ENCODE data around the gene PITPNC1. TPM values are rescaled to one million over a fixed set of nuclear protein-coding genes. Genes with fewer than 3 reads are reported as not detected.
"Not testable (repeated sequence)": the region's sequence is repeated elsewhere in the genome, so short reads cannot be mapped to it uniquely, and the experiment has no call there.

Gene PITPNC1
- total RNA-seq, 6 donors from 2014 or later = 8.5 to 23.3 (median 13.7) TPM

GRCh38 chr17:67401598-67402504, 24.8 kb downstream of the PITPNC1 start:
- ATAC-seq (ENCODE audit: low FRiP score in 2 of 2) = peak in 1 of 2 donors; percentile 63
- no peak for DNase-seq

GRCh38 chr17:67403065-67403464, 26.0 kb downstream of the PITPNC1 start:
- TF ChIP-seq EP300 (IDR thresholded peaks at IDR 0.05) (no peak), CTCF (IDR thresholded peaks at IDR 0.05) (no peak), POLR2AphosphoS5 (IDR thresholded peaks at IDR 0.05) (no peak), POLR2A (IDR thresholded peaks at IDR 0.05) (no peak)
- Histone ChIP-seq H3K27me3 (no peaks in the 10 kb centered on the region), H3K36me3 (no peaks in the 10 kb centered on the region), H3K9me3 (no peaks in the 10 kb centered on the region), H3K4me1 (peaks cover 4 to 17% (median 8%) of the 10 kb centered on the region in 4 donors), H3K27ac (peak overlapping the region in 1 of 4 donors; percentile 19), H3K4me3 (no peak overlapping the region)
- no peak for DNase-seq
- ATAC-seq (ENCODE audit: low FRiP score in 2 of 2) = no peak
- 88 to 91% methylated on average over 2 of the region's 2 CpGs for WGBS, 2 donors

More at GRCh38 chr17:67401598-67402504, 24.8 kb downstream of the PITPNC1 start:
- Histone ChIP-seq H3K4me3 (no peak overlapping the region), H3K27ac (peak overlapping the region in 2 of 4 donors; percentile 53 to 54), H3K9me3 (no peaks in the 10 kb centered on the region), H3K36me3 (no peaks in the 10 kb centered on the region), H3K4me1 (peaks cover 4 to 14% (median 8%) of the 10 kb centered on the region in 4 donors), H3K27me3 (no peaks in the 10 kb centered on the region)
- WGBS, 2 donors = 70 to 83% methylated on average over 16 of the region's 16 CpGs
- peak in 1 of 4 donors; percentile 13 for TF ChIP-seq EP300 (IDR thresholded peaks at IDR 0.05)
- TF ChIP-seq CTCF (IDR thresholded peaks at IDR 0.05) = no peak
- TF ChIP-seq POLR2AphosphoS5 (IDR thresholded peaks at IDR 0.05) = peak in 1 of 2 donors; percentile 28

GRCh38 chr17:67403483-67403882, 26.4 kb downstream of the PITPNC1 start:
- TF ChIP-seq EP300 (IDR thresholded peaks at IDR 0.05) = no peak
- TF ChIP-seq CTCF (IDR thresholded peaks at IDR 0.05) = no peak
- DNase-seq (no peak), ATAC-seq (ENCODE audit: low FRiP score in 2 of 2) (no peak)
- H3K9me3 ChIP-seq = no peaks in the 10 kb centered on the region
- peaks cover 4 to 20% (median 8%) of the 10 kb centered on the region in 4 donors for H3K4me1 ChIP-seq
- H3K36me3 ChIP-seq = no peaks in the 10 kb centered on the region
- H3K4me3 ChIP-seq = no peak overlapping the region
- no peaks in the 10 kb centered on the region for H3K27me3 ChIP-seq
- peak overlapping the region in 1 of 4 donors; percentile 2 for H3K27ac ChIP-seq
- WGBS, 2 donors = 89 to 97% methylated on average over 6 of the region's 6 CpGs

- 67 to 76% methylated on average over 3 of the region's 3 CpGs for WGBS, 2 donors
- H3K9me3 ChIP-seq; H3K27me3 ChIP-seq; DNase-seq; ATAC-seq (ENCODE audit: low FRiP score in 2 of 2); H3K27ac ChIP-seq; H3K36me3 ChIP-seq; H3K4me3 ChIP-seq: not testable (repeated sequence)
- H3K4me1 ChIP-seq = peaks cover 5 to 16% (median 9%) of the 10 kb centered on the region in 4 donors
Measured at GRCh38 chr17:67408455-67408830, 31.4 kb downstream of the PITPNC1 start.

- ATAC-seq (ENCODE audit: low FRiP score in 2 of 2) = peak; percentile 41 to 46
Measured at GRCh38 chr17:67411397-67411796, 34.3 kb downstream of the PITPNC1 start.

More at GRCh38 chr17:67411397-67411796, 34.3 kb downstream of the PITPNC1 start:
- no peaks in the 10 kb centered on the region for H3K27me3 ChIP-seq
- H3K27ac ChIP-seq = peak overlapping the region in 1 of 4 donors; percentile 21
- H3K4me1 ChIP-seq = peaks cover 5 to 16% (median 9%) of the 10 kb centered on the region in 4 donors
- WGBS, 2 donors = 81 to 91% methylated on average over 4 of the region's 4 CpGs
- H3K36me3 ChIP-seq = no peaks in the 10 kb centered on the region
- no peak for TF ChIP-seq EP300 (IDR thresholded peaks at IDR 0.05)
- no peak for TF ChIP-seq POLR2A (IDR thresholded peaks at IDR 0.05)
- no peak for TF ChIP-seq POLR2AphosphoS5 (IDR thresholded peaks at IDR 0.05)
- no peak for TF ChIP-seq CTCF (IDR thresholded peaks at IDR 0.05)
- peak in 1 of 2 donors; percentile 36 for DNase-seq
- H3K4me3 ChIP-seq = no peak overlapping the region
- H3K9me3 ChIP-seq = no peaks in the 10 kb centered on the region

Measured in upper lobe of left lung (tissue), 6 donors.